Activated CD8-positive, alpha-beta memory T cell treated with anti-CD3 and anti-CD28 coated beads, Interleukin-2, amount 50 U/mL, for 48 hours (primary cell): ENCODE data around the gene FAM240A.

Experiments
- DNase-seq: peaks from one replicate; pipeline ENCODE4 v3.0.0-alpha.2; 2020

The FAM240A gene

DNA sequence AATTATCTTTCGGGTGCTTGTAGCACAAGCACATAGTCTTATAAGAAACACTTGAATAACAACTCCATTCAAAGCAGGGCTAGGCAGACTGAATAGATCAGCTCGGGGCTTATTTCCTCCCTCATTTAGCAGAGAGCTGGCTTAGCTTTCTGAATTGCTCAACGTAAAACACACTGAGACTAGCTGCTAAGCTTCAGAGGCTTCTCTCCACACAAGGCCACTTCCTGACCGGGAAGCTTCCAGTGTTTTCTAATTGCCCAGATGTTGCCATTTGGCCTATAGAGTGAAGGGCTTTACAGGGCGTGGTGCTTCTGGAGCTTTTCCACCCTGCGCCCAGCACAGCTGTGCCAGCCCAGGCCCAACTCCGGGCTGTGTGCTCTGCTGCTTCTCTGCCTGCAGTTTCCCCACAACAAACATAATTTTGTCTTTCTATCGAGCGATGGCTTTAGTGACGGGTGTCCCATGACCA is 16.6 kb downstream of the FAM240A start:
- no peak for DNase-seq

DNA sequence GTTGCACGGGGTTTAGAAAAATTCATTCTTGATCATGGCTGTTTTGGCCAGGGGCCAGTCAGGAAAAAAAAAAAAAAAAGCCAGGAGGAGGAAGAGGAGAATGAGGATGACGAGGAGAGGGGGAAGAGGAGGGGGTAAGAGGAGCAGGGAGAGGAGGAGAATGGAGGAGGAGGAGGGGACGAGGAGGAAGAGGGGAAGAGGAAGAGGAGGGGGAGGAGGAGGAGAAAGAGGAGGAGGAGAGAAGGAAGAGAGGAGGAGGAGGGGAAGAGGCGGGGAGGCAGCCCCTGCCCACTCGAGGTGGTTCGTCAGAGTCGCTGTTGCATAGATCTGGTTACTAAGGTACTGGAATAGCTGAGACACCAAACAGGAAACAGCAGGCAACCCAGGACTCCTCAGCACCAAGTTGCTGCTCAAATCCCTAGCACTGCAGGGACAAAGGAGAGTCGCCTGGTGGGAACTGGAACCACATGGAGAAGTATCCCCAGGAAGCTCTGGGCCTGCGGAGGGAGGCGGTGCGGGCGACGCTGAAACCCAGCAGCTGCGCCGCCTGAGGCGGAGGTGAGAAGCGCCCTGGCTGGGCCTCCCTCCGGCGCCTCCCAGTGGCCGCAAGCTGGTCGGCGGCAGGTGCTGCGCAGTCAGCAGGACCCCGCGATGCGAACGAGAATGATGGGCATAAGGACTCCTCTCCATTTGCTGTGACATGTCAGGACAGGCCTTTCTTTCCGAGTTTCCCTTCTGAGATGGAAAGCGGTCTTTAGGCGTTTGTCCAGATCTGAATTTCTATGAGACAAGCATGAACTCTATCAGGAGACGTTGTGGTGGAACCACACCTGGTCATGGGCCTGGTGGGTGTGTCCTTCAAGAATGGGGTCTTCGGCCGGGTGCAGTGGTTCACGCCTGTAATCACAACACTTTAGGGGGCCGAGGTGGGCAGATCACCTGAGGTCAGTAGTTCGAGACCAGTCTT is 17.5 kb downstream of the FAM240A start:
- DNase-seq: peak; percentile 88

DNA sequence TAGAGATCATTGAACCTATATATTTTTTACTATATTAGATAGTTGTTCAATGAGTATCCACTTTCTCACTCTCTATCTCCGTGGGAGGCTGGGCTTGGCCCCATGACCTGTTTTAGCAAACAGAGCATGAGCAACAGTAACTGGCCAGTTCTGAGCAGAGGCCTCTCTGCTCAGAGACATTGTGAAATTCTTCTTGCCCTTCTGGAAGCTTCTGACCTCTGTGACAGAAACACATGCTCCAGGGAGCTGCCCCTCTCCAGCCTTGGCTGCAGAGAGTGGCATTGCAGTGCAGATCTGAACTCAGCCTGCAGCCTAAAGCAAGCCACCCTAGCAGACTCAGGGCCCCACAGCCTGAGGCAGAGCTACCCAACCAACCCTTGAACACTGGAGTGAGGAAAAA is 20.5 kb downstream of the FAM240A start:
- no peak for DNase-seq

DNA sequence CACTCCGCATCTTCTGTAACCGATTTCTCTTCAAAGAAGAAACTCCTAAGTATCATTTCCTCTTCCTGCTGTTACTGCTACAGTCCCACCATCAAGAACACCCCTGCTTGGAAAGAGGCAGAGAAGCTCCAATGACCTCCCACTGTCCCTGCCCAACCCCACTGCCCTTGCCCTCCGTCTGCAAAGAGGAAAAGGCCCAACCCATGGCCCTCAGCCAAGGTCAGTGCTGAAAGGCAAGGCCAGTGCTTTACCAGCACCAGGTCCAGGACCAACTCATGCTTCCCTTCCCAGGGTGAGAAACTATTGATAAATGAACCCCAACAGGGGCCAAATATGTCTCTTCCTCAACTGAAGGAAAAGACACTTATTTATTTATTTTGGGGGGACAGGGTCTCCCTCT is 22.5 kb downstream of the FAM240A start:
- no peak for DNase-seq

DNA sequence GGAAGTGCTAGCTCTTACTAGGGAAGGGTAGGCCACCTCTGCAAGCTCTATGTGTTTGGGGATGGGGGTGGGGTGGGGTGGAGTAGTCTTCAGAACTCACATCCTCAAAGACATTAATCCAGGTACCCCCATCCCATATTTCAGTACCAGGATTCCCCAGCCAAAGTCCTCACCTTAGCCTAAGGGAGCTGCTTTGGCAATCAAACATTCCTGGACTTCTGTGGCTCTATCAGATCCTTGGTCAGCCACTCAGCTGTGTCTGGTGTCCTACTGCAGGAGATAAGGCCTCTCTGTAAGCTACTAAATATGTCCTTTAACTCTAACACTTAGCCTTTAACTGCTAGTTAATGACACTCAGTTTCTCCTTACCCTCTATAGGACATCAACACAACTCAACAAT is 26.9 kb downstream of the FAM240A start:
- no peak for DNase-seq

DNA sequence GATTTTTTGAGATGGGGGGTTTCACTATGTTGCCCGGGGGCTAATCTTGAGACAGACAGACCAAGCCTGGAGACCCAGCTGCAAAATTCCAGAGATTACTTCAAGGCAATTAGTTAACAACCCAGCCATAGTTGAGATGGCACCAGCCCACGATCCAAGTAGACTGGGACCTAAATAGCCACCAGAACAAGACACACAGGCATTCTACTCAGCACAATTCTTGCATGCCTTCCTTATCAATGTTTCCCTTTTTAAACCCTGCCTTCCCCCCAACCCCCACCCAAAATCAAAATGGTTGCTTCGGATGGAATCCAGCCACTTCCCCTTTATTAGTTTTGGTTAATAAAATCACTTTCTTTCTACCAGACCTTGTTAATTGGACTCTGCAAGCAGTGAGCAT is 28.6 kb downstream of the FAM240A start:
- no peak for DNase-seq

DNA sequence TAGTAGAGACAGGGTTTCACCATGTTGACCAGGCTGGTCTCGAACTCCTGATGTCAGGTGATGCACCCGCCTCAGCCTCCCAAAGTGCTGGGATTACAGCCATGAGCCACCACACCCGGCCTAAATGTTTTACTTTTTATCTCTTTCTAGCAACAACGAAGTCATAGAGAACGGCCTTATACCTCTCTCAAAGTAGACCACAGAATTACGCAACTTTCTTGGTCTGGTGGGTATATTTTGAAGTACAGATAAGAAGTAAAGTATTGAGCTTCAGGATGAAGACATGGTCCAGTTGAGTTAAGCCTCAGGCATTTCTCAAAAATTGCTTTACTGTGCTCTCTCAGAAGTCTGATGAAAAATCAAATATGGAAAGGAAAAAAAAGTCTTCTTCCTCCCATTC is 30.6 kb downstream of the FAM240A start:
- DNase-seq: no peak

DNA sequence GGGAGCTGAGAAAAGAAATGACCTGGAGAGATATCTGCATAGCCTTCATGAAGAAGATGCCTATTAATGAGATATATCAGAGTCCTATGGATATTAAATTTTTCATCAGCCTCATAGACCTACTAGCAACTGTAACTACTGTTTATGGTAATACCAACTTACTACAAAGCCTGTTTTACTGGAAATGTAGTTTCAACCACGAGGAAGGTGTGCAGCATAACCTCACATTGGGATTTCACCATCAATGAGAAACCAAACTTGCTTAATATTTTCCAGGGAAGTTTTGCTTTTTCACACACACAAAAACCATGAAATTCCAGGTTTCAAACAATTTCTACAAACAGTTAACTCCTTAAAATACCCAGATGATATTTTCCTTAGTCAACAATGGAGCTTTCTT is 31.4 kb downstream of the FAM240A start:
- DNase-seq: no peak

DNA sequence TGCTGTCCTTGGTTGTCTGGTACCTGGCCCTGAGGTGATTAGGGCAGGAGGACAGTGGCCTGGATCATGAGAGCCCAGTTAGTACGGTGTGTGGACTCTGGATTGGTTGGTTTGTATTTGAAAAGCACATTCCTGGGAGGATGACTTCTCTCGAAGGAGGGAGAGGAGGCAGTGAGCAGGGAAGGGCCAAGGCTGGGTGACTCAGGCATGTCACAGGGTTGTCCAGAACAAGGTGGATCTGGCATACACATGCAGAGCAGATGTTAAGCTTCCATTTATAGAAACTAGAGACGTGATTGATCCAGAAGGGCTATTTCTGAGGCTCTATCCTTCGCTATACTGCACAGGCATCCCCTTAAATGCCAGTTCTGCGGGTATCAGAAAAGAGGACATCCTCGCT is 34.4 kb downstream of the FAM240A start:
- DNase-seq: no peak

DNA sequence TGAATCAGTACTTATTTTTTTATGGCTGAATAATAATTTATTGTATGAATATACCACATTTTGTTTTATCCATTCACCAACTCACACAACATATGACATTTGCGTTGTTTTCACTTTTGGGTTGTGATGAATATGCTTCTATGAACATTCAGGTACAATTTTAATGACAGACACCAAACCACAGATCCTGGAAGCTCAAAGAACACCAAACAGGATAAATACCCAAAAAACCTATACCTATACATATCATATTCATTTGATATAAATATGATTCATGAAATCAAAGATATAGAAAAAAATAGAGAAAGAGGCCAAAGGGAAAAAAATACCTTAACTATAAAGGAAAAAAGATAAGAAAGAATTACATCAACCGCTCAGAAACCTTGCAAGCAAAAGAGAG is 35.8 kb downstream of the FAM240A start:
- no peak for DNase-seq

DNA sequence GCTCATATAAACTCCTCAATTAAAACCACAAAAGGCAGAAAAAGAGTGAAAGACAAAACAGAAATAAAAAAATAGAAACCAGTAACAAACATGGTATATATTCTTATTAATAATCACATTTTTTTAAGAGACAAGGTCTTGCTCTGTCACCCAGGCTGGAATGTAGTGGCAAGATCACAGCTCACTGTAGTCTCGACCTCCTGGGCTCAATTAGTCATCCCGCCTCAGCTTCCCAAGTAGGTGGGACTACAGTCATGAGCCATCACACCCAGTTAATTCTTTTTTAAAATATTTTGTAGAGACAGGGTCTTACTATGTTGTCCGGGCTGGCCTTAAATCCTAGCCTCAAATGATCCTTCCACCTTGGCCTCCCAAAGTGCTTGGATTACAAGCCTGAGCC is 37.1 kb downstream of the FAM240A start:
- no peak for DNase-seq

DNA sequence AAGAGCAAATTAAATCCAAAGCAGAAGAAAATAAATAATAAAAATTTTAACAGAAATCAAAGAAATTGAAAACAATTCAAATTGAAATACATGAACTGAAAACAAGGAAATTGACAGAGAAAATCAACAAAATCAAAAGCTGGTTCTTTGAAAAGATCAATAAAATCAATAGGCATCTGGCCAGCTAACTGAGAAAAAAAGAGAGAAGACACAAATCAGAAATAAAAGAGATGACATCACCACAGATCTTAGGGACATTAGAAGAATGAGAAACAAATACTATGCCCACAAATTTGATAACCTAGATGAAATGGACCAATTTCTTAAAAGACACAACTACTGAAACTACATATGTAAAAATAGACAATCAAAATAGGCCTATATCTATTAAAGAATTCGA is 38.8 kb downstream of the FAM240A start:
- no peak for DNase-seq

DNA sequence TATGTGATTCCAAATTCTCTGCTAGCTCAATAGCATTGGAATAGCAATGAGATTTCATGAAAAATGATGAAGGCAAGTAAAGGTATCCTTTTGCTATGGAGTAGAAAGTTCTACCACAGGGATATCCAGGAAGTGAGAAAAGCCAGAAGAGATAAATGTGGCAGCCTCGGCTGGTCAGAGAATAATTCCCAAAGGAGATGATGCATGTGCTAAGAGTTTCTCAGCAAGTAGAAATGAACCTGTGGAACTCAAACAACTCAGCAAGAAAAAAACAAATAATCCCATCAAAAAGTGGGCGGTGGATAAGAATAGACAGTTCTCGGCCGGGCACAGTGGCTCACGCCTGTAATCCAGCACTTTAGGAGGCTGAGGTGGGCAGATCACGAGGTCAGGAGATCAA is 42.9 kb downstream of the FAM240A start:
- DNase-seq: no peak

DNA sequence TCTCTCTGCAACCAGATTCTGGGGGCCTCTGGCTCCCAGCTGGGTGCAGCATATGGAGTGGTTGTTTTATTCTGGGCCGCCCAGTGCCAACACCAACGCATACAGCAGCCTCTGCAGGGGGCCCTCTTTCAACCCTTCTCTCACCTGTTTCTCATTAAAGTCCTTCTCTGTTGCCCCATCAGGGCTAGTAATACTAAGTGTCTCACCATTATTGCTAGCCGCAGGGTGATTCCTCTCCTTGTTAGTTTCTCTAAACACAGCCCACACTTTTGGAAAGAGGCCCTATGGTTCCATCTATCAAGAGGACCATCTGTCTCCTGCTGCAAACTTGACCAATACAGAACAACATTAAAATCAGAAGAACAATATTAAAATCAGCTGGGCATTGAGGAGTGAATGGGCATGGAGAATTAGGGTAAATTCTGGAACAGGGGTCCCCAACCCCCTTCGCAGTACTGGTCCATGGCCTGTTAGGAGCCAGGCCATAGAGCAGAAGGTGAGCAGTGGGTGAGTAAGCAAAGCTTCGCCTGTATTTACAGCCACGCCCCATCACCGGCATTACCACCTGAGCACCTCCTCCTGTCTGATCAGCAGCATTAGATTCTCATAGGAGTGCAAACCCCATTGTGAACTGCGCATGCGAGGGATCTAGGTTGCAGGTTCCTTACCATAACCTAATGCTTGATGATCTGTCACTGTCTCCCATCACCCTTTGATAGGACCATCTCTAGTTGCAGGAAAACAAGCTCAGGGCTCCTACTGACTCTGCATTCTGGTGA is 44.6 kb downstream of the FAM240A start:
- DNase-seq: no peak

DNA sequence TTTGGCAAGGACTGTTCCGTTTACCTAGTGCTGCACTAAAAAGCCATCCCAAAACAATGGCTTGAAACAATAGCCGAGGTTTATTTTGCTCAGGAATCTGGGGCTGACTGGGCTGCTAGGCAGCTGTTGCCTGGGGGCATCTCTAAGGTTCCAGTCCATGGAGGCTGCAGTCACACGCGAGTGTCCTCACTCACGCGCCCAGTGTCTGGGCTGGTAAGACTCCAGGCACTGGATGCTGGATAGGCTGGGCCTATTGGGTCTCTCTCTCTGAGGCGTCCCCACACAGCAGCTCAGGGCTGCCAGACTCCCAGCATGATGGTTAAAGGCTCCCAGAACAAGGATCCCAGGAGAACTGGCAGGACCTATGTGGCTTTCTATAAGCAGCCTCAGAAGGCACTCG is 47.0 kb downstream of the FAM240A start:
- DNase-seq: no peak

DNA sequence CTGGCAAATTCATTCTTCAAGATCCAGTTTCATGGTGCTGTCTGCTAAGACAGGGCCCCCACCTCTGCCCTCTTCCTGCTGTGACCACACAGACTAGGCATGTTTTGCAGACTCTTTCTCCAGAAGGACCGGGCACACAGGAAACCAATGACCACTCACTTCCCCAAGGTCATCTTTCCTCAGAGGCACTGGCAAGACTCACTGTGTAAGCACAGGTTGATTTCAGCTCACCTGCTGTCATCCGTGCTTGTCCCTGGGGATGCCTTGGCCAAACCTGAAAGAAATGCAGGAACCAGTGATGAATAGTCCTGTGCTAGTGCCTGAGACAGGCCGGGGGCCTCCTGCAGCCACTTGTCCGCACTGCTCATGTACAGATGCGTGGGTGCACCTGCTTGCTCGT is 47.7 kb downstream of the FAM240A start:
- peak; percentile 29 for DNase-seq

DNA sequence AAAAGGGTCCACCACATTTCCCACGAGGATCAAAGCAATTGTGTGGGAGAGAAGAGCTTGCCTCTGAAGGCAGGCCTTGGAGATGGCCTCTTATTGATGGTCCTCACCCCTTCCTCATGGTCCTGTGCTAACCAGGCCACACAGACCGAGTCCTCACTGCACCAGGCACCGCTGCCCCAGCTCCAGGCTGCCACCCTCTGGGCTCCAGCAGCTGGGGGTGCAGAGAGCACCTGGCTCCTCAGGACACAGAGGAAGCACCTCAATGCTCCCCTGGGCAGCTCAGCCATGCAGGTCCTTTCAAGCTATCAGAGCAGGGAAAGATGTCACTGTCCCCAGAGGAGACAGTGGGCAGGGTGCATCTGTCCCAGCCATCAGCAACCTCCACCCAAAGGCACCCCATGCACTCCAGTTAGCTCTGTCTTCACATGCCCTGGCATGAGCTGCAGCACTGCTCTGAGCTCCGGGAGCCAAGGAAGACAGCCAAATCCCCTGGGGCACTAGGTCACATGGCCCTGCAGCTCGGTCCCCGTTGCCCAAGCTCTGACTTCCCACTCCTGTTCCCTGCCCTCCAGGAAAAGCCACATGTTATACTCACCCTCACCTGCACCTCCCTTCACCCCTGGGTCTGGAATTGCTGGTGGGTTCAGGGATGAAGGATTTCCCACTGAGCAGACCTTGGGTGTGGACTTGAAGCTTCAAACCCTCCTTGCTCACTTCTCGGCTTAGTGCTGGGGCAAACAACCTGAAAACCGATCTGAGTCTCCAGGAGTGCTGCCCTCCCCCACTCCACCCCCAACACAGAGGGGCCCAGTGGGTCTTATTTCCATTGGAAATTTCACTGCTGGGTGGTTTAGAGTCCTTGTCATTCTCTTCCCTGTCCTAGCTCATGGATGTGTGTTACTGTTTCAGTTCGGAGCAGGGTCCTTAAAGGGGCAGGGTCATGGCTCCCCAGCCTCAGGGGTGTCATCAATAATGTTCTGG is 48.5 kb downstream of the FAM240A start:
- DNase-seq: peak; percentile 42

DNA sequence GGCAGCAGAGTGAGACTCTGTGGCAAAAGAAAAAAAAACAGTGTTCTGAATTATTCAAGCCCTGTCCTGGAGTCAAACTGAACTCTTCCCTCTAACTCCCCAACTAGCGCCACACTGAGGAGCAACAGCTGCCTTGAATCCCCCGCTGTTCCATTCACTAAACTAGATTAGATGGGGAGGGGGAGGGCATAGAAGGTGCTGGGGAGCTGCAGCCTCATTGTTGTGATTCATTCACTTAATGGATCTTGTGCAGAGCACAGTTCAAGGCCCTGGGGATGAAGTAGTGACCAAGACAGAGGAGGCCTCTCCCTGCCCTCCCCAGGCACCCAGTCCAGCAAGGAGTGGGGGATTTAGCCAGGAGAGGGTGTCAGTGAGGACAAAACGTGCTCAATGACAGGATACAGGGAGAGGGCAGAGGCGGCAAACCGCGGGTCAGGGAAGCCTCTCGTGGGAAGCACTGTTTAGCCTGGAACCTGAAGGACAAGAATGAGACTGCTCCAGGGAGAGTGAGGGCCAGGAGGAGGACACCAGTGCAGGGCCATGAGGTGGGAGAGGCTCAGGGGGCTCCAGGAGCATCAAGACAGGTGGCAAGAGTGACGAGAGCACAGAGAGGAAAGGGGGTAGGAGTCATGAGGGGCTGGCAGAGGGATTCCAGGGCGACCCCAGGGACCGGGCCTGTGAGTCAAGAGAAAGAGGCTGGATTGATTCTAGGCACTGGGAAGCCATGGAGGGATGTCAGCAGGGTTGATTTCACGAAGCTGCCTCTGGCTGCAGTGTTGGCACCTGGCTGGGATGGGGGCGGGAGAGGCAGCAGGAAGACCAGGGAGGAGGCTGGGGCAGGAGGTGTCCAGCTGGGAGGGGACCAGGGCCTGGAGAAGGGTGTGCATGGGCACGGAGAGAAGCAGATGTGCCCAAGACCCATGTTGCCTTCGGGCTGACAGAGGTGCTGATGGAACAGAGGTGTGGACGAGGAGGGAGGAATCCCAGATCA is 49.7 kb downstream of the FAM240A start:
- DNase-seq: peak; percentile 34

DNA sequence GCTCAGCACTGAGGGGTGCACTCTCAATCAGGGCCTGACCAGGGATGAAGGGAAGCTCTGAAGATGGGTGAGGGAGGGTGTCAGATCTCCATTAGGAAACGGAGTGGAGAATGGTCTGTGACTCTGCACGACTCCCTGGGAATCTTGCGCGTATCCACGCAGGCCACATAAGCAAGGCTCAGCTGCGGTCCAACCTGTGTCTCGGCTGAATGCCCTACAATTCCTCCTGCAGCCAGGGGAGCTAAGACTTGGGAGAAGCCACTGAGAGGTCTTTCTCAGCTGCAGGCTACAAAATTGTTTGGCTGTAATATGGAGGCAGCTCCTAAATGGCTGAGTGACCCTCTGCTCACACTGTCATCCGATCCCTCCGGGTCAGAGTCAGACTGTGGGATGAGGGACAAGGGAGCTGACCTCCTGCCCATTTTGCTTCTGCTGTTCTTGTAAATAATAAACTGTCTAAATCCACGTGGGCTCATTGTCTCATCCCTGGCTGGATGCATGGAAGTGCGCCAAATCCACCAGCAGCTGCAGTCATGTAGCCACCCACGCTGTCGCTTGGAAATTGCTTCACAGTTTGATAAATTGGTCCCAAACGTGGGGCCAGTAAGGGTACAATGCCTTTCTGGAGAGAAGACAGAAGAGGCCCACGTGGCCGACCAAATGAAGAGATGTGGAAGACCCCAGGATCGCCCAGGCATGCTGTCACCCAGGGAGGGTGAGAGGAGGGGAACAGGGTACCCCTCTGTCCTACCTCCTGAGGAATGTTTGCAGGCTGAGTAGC is 50.6 kb downstream of the FAM240A start:
- peak; percentile 41 for DNase-seq

DNA sequence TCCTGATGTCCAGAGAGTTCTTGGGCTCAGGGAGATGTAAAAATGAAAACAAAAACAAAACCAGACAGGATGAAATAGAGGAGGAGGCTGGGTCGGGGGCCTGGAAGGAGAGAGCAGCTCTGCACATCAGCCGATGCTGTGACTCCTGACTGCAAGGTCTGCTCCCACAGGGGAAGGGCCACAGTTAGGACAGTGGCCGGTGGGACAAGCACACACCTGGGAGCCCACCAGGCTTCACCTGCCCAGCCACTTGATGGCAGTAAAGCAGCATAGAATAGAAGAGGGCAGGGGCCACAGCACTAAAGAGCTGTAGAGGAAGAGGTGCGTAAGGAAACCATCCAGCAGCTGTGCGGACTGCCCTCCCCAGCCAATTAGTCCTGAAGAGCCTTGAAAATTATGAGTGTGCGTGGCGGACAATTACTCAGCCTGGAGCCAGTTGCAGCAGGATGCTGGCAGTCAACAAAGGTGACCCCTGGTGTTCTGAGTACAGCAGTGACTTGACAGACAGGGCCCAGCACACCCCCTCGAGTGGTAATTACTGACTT is 51.3 kb downstream of the FAM240A start:
- DNase-seq: peak; percentile 35
